Uterus (tissue), 2 donors: Measurements from ENCODE around the gene TAF9.
"Not testable (repeated sequence)": the region's sequence is repeated elsewhere in the genome, so short reads cannot be mapped to it uniquely, and the experiment has no call there.

Source experiments
- POLR2A ChIP-seq, 2 donors: fragments of 450-650 bp; IDR thresholded peaks; one replicate each; pipeline ENCODE4 v1.6.1; 2016; ENCODE audit warnings: antibody characterized with exemption in 2 of 2, mild to moderate bottlenecking in 1 of 2, moderate library complexity in 1 of 2
- TF ChIP-seq, protein P1 (sequence below), 4 experiments: fragments of 200-600 bp in 2 of 4; fragments of 450-650 bp in 2 of 4; sonication (generic) in 2 of 4; IDR thresholded peaks; one replicate each; pipeline ENCODE4 v1.5.1; 2016 to 2019; ENCODE audit warnings: antibody characterized with exemption in 4 of 4, mild to moderate bottlenecking in 2 of 4, moderate library complexity in 1 of 4

DNA sequence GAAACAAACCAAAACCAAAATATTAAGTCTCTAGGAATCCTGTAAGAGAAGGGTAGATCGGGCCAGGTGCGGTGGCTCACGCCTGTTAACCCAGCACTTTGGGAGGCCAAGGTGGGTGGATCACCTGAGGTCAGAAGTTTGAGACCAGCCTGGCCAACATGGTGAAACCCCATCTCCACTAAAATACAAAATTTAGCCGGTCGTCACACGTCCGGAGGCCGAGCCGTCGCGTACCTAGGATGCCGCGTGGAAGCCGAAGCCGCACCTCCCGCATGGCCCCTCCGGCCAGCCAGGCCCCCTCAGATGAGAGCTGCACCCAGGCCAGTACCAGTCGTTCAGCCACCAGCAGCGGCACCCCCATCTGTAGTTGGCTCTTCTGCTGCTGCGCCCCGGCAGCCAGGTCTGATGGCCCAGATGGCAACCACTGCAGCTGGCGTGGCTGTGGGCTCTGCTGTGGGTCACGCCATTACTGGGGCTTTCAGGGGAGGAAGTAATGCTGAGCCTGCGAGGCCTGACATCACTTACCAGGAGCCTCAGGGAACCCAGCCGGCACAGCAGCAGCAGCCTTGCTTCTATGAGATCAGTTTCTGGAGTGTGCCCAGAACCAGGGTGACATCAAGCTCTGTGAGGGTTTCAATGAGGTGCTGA is 35.5 kb downstream of the TAF9 start:
- TF ChIP-seq, protein P1, sequence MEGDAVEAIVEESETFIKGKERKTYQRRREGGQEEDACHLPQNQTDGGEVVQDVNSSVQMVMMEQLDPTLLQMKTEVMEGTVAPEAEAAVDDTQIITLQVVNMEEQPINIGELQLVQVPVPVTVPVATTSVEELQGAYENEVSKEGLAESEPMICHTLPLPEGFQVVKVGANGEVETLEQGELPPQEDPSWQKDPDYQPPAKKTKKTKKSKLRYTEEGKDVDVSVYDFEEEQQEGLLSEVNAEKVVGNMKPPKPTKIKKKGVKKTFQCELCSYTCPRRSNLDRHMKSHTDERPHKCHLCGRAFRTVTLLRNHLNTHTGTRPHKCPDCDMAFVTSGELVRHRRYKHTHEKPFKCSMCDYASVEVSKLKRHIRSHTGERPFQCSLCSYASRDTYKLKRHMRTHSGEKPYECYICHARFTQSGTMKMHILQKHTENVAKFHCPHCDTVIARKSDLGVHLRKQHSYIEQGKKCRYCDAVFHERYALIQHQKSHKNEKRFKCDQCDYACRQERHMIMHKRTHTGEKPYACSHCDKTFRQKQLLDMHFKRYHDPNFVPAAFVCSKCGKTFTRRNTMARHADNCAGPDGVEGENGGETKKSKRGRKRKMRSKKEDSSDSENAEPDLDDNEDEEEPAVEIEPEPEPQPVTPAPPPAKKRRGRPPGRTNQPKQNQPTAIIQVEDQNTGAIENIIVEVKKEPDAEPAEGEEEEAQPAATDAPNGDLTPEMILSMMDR (IDR thresholded peaks at IDR 0.05): not testable (repeated sequence)
- TF ChIP-seq POLR2A (IDR thresholded peaks at IDR 0.05): not testable (repeated sequence)
